ENCODE results near the gene GALNTL6.

DNA sequence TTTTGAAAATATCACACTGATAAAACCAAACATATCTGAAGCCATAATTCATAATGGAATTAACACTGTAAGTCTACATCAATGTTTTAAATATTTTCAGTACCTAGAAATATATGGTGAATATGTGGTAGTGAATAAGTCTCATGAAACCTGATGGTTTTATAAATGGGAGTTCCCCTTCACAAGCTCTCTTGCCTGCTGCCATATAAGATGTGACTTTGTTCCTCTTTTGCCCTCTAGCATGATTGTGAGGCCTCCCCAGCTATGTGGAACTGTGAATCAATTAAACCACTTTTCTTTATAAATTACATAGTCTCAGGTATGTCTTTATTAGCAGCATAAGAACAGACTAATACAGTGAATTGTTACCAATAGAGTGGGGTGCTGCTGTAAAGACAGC, 818.6 kb downstream of the GALNTL6 start:
- TF ChIP-seq, protein P1, sequence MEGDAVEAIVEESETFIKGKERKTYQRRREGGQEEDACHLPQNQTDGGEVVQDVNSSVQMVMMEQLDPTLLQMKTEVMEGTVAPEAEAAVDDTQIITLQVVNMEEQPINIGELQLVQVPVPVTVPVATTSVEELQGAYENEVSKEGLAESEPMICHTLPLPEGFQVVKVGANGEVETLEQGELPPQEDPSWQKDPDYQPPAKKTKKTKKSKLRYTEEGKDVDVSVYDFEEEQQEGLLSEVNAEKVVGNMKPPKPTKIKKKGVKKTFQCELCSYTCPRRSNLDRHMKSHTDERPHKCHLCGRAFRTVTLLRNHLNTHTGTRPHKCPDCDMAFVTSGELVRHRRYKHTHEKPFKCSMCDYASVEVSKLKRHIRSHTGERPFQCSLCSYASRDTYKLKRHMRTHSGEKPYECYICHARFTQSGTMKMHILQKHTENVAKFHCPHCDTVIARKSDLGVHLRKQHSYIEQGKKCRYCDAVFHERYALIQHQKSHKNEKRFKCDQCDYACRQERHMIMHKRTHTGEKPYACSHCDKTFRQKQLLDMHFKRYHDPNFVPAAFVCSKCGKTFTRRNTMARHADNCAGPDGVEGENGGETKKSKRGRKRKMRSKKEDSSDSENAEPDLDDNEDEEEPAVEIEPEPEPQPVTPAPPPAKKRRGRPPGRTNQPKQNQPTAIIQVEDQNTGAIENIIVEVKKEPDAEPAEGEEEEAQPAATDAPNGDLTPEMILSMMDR (IDR thresholded peaks at IDR 0.05) = no peak
- TF ChIP-seq EP300 (IDR thresholded peaks at IDR 0.05) (no peak), POLR2AphosphoS5 (IDR thresholded peaks at IDR 0.05) (no peak), POLR2A (IDR thresholded peaks at IDR 0.05) (no peak)
